Activated T-helper 1 cell treated with anti-CD3 and anti-CD28 coated beads, Interleukin-2, amount 50 U/mL, for 16 hours (primary cell): ENCODE data around the gene ACACA.
"Not testable (repeated sequence)": the region's sequence is repeated elsewhere in the genome, so short reads cannot be mapped to it uniquely, and the experiment has no call there.

Experiments used
- DNase-seq, 2 donors: peaks; one replicate each; pipeline ENCODE4 v3.0.0-alpha.2; 2020; ENCODE audit warnings: low read depth in 1 of 2, low spot score in 1 of 2

ACACA gene

DNA sequence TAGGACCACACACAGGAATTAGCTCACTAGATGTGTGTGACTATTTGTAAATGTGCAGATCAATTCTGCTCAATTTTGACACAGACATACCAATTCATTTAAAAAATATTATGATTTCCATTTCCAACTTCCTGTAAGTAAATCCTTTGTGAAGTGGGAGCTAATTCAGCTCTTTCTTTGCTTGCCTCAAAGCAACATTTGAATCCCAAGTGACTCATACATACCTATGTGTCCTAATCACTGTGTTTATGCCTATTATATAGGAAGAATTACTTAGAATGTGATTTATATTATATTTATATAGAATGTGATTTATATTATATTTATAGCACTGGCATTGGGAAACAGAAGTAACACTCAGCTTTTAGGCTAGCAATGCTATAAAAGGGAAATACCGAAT, 226.7 kb downstream of the ACACA start:
- DNase-seq: no peak

DNA sequence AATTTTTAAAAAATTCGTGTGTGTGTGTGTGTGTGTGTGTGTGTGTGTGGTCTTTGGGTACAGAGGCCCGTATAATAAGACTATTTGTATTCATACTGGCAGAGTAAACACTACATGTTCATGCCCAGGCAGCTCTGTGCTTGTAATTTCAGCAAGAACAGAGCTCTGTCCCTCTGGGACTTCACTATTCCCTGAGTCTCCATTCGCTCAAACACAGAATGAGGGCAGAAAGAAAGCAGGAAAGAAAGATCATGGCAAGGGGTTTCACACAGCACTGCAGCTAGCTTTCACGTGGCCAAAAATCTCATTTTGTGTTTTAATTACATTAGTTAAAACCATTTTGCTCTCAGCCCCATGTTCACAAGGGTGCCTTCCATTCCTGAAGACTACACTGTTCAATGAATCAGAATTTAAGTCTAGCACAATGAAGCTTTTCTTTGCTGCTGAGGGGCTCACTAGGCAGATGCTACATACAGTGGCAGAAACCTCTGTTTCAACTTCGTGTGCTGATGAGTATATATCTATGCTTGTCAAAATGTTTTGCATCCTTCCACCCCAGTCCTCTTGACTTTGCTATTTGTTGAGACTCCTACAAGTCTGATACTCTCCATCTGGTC, 229.3 kb downstream of the ACACA start:
- no peak for DNase-seq

GRCh38 chr17:37176723-37177122, 229.9 kb downstream of the ACACA start:
- DNase-seq: no peak

DNA sequence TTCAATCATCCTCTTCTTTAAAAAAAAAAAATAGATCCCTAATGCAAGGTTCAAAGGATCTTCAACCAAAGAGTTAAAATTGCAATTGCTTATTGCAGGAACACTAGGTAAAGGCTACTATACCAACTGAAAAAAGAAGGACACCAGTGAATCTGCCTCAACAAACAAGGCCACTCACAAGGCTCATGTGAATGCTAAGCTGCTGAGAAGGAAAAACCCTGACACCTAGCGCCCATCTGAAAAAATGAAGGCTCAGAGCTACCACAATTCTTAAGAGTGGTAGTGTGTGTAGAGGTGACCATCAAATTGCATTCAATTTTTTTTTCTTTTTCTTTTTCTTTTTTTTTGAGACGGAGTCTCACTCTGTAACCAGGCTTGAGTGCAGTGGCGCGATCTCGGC, 232.4 kb downstream of the ACACA start:
- no peak for DNase-seq

- DNase-seq: no peak
Measured at GRCh38 chr17:37170881-37171425, 235.7 kb downstream of the ACACA start.

GRCh38 chr17:37168731-37169353, 237.8 kb downstream of the ACACA start:
- DNase-seq: no peak

GRCh38 chr17:37167756-37168155, 238.9 kb downstream of the ACACA start:
- DNase-seq: no peak

GRCh38 chr17:37164057-37164456, 242.6 kb downstream of the ACACA start:
- no peak for DNase-seq

GRCh38 chr17:37162800-37163199, 243.8 kb downstream of the ACACA start:
- DNase-seq: no peak

GRCh38 chr17:37160944-37161343, 245.7 kb downstream of the ACACA start:
- no peak for DNase-seq

GRCh38 chr17:37158290-37158689, 248.3 kb downstream of the ACACA start:
- DNase-seq: no peak

- DNase-seq: no peak
Measured at GRCh38 chr17:37148156-37148555, 258.5 kb downstream of the ACACA start.

- no peak for DNase-seq
Measured at GRCh38 chr17:37147301-37147812, 259.3 kb downstream of the ACACA start.

- no peak for DNase-seq
Measured at GRCh38 chr17:37146086-37147064, 260.3 kb downstream of the ACACA start.

- no peak for DNase-seq
Measured at GRCh38 chr17:37144075-37144701, 262.4 kb downstream of the ACACA start.

GRCh38 chr17:37143558-37143957, 263.1 kb downstream of the ACACA start:
- DNase-seq: not testable (repeated sequence)

DNA sequence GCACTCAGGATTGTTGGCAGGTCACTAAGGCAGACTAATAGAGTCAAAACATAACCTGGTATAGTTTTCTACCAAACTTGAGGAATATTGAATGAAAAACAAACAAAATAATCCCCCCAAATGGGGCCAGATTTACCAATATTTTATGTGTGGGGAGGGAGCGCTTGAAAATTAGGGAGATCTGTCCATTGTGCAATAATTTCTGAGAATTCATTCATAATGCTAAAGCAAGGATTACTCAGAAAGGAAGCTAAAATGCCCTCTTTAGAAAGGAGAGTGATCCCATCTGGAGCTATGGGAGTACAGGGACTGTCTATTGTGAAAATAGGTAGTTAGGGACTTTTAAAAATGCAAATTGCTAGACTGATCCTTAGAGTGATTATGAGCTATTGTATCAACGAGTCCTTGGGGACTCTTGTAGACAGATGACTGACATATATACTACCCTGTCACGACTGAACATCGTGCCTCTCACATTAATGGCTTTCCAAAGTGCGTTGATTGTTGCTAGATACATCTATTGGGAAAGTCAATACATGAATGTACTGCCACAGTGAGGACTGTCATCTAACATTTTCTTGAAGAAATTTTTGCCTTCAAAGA, 264.2 kb downstream of the ACACA start:
- no peak for DNase-seq

DNA sequence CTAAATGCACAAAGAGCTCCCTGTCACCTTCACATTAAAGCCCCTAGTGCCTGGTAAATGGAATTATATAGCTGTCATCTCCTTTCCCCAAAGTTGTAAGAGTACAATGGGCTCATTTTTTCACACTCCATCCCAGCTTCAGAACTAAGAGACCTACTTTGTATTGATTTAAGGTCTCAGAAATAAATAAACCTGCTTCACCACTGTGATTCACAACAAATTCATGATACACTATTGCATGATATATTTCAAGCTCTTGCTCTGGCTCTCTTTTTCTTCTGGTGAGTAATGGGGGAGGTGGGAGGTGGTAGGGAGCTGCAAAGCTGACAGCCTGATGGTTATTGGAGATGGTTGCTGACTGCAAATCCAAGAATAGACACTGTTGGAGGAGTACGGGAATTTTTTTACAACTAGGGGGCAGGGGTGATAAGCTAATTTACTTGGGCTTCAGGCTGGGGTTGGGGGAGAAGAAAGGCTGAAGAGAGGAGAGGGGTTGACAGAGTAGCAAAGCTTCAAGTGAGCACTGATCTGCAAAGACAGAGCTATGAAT, 268.0 kb downstream of the ACACA start:
- no peak for DNase-seq

GRCh38 chr17:37137906-37138514, 268.6 kb downstream of the ACACA start:
- no peak for DNase-seq

DNA sequence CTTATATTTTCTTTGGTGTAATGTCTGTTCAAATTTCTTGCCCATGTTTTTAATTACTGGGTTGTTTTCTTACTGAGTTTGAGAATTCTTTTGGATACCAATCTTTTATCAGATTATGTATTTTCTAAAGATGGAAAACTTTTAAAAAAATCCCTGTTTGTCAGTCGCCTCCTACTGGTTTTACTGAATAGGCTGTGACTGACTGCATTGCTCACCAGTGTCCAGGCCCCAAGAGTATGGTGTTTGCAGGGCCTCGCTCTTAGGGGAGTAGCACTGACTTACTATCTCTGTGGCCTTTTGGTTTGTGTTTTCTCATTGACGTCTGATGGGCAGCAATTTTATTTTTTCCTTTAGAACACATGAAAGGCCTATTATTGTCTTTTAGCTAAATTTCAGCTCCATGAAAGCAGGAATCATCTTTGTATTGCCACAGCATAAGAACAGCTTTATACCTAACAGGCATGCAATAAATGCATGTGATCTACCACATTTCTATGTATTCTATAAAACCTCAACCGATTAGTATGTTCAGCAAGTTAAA, 269.5 kb downstream of the ACACA start:
- no peak for DNase-seq
